ENCODE results near the gene SORBS2. TPM values are rescaled to one million over a fixed set of nuclear protein-coding genes. Genes with fewer than 3 reads are reported as not detected.

SORBS2 gene
- total RNA-seq, 2 experiments from 2014 or later, result not detected

DNA sequence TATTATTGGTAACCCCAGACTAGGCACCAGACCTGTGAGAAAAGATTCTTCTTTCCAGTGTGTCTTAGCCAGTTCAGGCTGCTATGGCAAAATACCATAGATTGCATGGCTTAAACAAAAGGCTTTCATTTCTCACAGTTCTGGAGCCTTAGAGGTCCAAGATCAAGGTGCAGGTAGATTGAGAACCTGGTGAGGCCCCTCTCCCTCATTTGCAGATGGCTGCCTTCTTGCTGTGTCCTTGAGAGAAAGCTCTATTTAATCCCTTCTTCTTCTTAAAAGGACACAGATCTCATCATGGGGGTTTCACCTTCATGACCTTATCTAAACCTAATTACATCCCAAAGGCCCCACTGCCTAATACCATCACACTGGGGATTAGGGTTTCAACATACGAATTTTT, 273.2 kb downstream of the SORBS2 start:
- Histone ChIP-seq H3K4me3 (ENCODE audit: low read length) (no peak overlapping the region), H3K27me3 (ENCODE audit: control insufficient read depth in 1 of 2, insufficient read depth in 2 of 2, low read length in 2 of 2) (peaks cover 24 to 54% of the 10 kb centered on the region in 2 experiments), H3K36me3 (ENCODE audit: insufficient read depth, low read length) (no peaks in the 10 kb centered on the region), H3K27ac (ENCODE audit: low read depth in 1 of 2, low read length in 2 of 2) (no peak overlapping the region), H3K4me1 (ENCODE audit: insufficient read depth, low read length) (peaks cover 3% of the 10 kb centered on the region), H3K9me3 (ENCODE audit: control insufficient read depth in 1 of 2, insufficient read depth in 1 of 2, low read length in 2 of 2) (peaks cover 0 to 4% of the 10 kb centered on the region in 2 experiments)
- intact Hi-C loops (cut with DNase I, micrococcal nuclease), result loop anchor here in 1 of 2 experiments (5.0 kb wide), 1 partner anchor 58 kb away; no protein-coding TSS in a partner anchor
- Mint-ChIP-seq H3K4me1 (ENCODE audit: low read depth) (no peaks in the 10 kb centered on the region), H3K27ac (no peak overlapping the region), H3K27me3 (peaks cover 36% of the 10 kb centered on the region), H3K36me3 (ENCODE audit: low read depth) (no peaks in the 10 kb centered on the region), H3K4me3 (no peak overlapping the region), H3K9me3 (no peaks in the 10 kb centered on the region)
- ATAC-seq (ENCODE audit: poor library complexity) (no peak), DNase-seq (no peak)
- CTCF ChIA-PET, result no interaction called here
- TF ChIP-seq, protein P1, sequence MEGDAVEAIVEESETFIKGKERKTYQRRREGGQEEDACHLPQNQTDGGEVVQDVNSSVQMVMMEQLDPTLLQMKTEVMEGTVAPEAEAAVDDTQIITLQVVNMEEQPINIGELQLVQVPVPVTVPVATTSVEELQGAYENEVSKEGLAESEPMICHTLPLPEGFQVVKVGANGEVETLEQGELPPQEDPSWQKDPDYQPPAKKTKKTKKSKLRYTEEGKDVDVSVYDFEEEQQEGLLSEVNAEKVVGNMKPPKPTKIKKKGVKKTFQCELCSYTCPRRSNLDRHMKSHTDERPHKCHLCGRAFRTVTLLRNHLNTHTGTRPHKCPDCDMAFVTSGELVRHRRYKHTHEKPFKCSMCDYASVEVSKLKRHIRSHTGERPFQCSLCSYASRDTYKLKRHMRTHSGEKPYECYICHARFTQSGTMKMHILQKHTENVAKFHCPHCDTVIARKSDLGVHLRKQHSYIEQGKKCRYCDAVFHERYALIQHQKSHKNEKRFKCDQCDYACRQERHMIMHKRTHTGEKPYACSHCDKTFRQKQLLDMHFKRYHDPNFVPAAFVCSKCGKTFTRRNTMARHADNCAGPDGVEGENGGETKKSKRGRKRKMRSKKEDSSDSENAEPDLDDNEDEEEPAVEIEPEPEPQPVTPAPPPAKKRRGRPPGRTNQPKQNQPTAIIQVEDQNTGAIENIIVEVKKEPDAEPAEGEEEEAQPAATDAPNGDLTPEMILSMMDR (IDR thresholded peaks at IDR 0.05), result no peak
- POLR2A ChIA-PET, result no interaction called here

- H3K4me3 ChIP-seq (ENCODE audit: low read length), result no peak overlapping the region
- H3K4me3 Mint-ChIP-seq, result no peak overlapping the region
- TF ChIP-seq, protein P1 (IDR thresholded peaks at IDR 0.05), result no peak
- H3K9me3 Mint-ChIP-seq, result no peaks in the 10 kb centered on the region
- ChIA-PET POLR2A (no interaction called here), CTCF (no interaction called here)
- H3K36me3 ChIP-seq (ENCODE audit: insufficient read depth, low read length), result no peaks in the 10 kb centered on the region
- peaks cover 3% of the 10 kb centered on the region for H3K4me1 ChIP-seq (ENCODE audit: insufficient read depth, low read length)
- no peak overlapping the region for H3K27ac Mint-ChIP-seq
- H3K27me3 ChIP-seq (ENCODE audit: control insufficient read depth in 1 of 2, insufficient read depth in 2 of 2, low read length in 2 of 2), result peaks cover 34 to 68% of the 10 kb centered on the region in 2 experiments
- H3K36me3 Mint-ChIP-seq (ENCODE audit: low read depth), result no peaks in the 10 kb centered on the region
- DNase-seq (no peak), ATAC-seq (ENCODE audit: poor library complexity) (no peak)
- H3K4me1 Mint-ChIP-seq (ENCODE audit: low read depth), result no peaks in the 10 kb centered on the region
- intact Hi-C loops (cut with DNase I, micrococcal nuclease), result loop anchor here in 1 of 2 experiments (5.0 kb wide), 1 partner anchor 61 kb away; no protein-coding TSS in a partner anchor
- H3K27me3 Mint-ChIP-seq, result peaks cover 41% of the 10 kb centered on the region
- no peak overlapping the region for H3K27ac ChIP-seq (ENCODE audit: low read depth in 1 of 2, low read length in 2 of 2)
- peaks cover 0 to 4% of the 10 kb centered on the region in 2 experiments for H3K9me3 ChIP-seq (ENCODE audit: control insufficient read depth in 1 of 2, insufficient read depth in 1 of 2, low read length in 2 of 2)
These were observed 275.6 kb downstream of the SORBS2 start for GRCh38 chr4:185536411-185536709.

DNA sequence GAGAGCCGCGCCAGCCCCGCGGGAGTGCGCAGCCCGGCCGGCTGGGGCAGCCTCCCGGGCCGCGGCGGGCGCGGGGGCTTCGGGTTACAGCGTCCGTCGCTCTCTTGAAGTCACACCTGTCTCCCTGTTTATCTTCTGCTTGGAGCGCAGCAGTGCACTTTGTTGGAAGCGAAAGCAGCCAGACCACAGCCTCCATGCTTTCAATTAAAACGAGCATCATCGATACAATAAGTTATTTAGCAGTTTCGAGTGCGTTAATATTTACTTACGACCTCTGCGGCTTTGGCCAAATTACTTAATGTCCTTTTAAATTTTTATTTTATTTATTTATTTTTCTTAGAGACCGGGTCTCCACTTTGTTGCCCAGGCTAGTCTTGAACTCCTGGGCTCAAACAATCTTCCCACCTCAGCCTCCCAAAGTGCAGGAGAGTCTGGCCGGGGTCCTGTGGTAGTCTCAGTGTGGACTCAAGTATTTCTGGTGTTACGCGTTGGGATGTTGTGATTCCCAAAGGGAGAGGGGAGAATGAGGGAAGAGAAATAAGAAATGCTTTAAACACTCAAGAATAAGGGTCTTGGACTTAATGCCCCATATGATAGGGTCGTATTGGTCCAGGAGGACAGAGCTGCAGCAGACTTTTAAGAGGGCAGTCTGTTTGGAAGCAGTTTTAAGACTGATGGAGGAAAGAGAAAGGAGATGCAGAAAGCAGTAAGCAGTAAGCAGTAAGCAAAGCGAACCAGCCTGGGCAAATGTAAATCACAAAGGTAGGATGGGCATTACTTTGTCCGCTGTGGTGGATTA, 276.2 kb downstream of the SORBS2 start:
- Mint-ChIP-seq H3K36me3 (ENCODE audit: low read depth) (no peaks in the 10 kb centered on the region), H3K27ac (no peak overlapping the region), H3K9me3 (no peaks in the 10 kb centered on the region), H3K27me3 (peaks cover 44% of the 10 kb centered on the region), H3K4me3 (peak overlapping the region; percentile 66), H3K4me1 (ENCODE audit: low read depth) (no peaks in the 10 kb centered on the region)
- TF ChIP-seq, protein P1 (IDR thresholded peaks at IDR 0.05), result no peak
- Histone ChIP-seq H3K4me3 (ENCODE audit: low read length) (no peak overlapping the region), H3K36me3 (ENCODE audit: insufficient read depth, low read length) (no peaks in the 10 kb centered on the region), H3K27ac (ENCODE audit: low read depth in 1 of 2, low read length in 2 of 2) (no peak overlapping the region), H3K27me3 (ENCODE audit: control insufficient read depth in 1 of 2, insufficient read depth in 2 of 2, low read length in 2 of 2) (peaks cover 34 to 68% of the 10 kb centered on the region in 2 experiments), H3K4me1 (ENCODE audit: insufficient read depth, low read length) (peaks cover 3% of the 10 kb centered on the region), H3K9me3 (ENCODE audit: control insufficient read depth in 1 of 2, insufficient read depth in 1 of 2, low read length in 2 of 2) (peaks cover 0 to 4% of the 10 kb centered on the region in 2 experiments)
- ChIA-PET CTCF (no interaction called here), POLR2A (no interaction called here)
- DNase-seq (no peak), ATAC-seq (ENCODE audit: poor library complexity) (no peak)
- intact Hi-C loops (cut with DNase I, micrococcal nuclease), result loop anchor here in 1 of 2 experiments (5.0 kb wide), 1 partner anchor 61 kb away; no protein-coding TSS in a partner anchor
